AML-193 (cell line): ENCODE results near the gene CD80.
"Not testable (repeated sequence)": the region's sequence is repeated elsewhere in the genome, so short reads cannot be mapped to it uniquely, and the experiment has no call there.

Experiments used
- DNase-seq, 2 experiments: peaks; one replicate each; lab custom pipeline; 2025; lab: John Stamatoyannopoulos, UW

Gene CD80

GRCh38 chr3:119559441-119559963 is at the start of gene CD80:
Gene CD80, minus strand, starts transcription at chr3:119559614. Its CDS starts 1,886 bp downstream, at chr3:119557728.
- DNase-seq: peak; percentile 93 to 94

GRCh38 chr3:119608405-119609000 is 49.1 kb upstream of the CD80 start:
- DNase-seq: no peak

- DNase-seq: no peak
These were observed 45.5 kb upstream of the CD80 start for GRCh38 chr3:119604878-119605277.

- DNase-seq: no peak
These were observed 43.3 kb upstream of the CD80 start for GRCh38 chr3:119602676-119603075.

GRCh38 chr3:119601154-119601553 is 41.7 kb upstream of the CD80 start:
- no peak for DNase-seq

- DNase-seq: peak; percentile 67 to 69
These were observed 41.3 kb upstream of the CD80 start for GRCh38 chr3:119600732-119601131.

- no peak for DNase-seq
These were observed 40.3 kb upstream of the CD80 start for GRCh38 chr3:119599558-119600174.

GRCh38 chr3:119598410-119599098 is 39.1 kb upstream of the CD80 start:
- DNase-seq: no peak

GRCh38 chr3:119597548-119598288 is 38.3 kb upstream of the CD80 start, which contains the start of gene PLA1A:
Gene PLA1A, plus strand, starts transcription at chr3:119597885. Its CDS starts 29 bp downstream, at chr3:119597914.
- no peak for DNase-seq

GRCh38 chr3:119596398-119596797 is 37.0 kb upstream of the CD80 start:
- DNase-seq: peak; percentile 24 to 34

- DNase-seq: peak in 1 of 2 experiments; percentile 16
These were observed 36.4 kb upstream of the CD80 start for GRCh38 chr3:119595639-119596334.

GRCh38 chr3:119594929-119595328 is 35.5 kb upstream of the CD80 start:
- not testable (repeated sequence) for DNase-seq

- DNase-seq: no peak
These were observed 34.7 kb upstream of the CD80 start for GRCh38 chr3:119594066-119594465.

GRCh38 chr3:119592861-119593260 is 33.4 kb upstream of the CD80 start:
- no peak for DNase-seq

- DNase-seq: no peak
These were observed 31.3 kb upstream of the CD80 start for GRCh38 chr3:119590706-119591105.

- no peak for DNase-seq
These were observed 29.8 kb upstream of the CD80 start for GRCh38 chr3:119589102-119589773.

- DNase-seq: no peak
These were observed 28.7 kb upstream of the CD80 start for GRCh38 chr3:119588112-119588511.

GRCh38 chr3:119586733-119587172 is 27.3 kb upstream of the CD80 start:
- no peak for DNase-seq

- no peak for DNase-seq
These were observed 26.6 kb upstream of the CD80 start for GRCh38 chr3:119585856-119586570.

- DNase-seq: no peak
These were observed 25.8 kb upstream of the CD80 start for GRCh38 chr3:119585208-119585607.
